Suppressor macrophage treated with lipopolysaccharide for 1 hour (primary cell): ENCODE data around the gene MKNK1.

ENCODE experiments used
- DNase-seq, 3 donors: peaks; one replicate each; pipeline ENCODE4 v3.0.0-alpha.2; 2020 to 2022

Gene MKNK1

DNA sequence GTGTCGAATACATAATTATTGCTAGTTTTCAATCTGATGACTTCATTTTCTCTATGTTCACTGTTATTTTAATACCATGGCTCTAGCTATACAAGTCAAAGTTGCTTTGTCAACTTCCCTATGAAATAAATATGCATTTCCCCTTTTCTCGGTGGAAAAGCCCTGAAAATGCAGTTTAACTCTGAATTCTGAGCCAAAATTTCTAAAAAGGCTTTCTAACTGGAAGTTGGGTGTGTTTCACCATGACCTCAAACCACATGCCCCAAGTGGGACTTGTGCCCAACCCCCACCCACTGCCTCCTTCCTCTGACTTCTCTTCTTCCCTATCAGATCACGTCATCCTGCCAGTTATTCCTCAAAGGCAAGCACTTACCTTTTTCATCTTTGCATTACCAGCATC lies 8.9 kb downstream of the MKNK1 start:
- DNase-seq = peak; percentile 94 to 98 (median 95)

DNA sequence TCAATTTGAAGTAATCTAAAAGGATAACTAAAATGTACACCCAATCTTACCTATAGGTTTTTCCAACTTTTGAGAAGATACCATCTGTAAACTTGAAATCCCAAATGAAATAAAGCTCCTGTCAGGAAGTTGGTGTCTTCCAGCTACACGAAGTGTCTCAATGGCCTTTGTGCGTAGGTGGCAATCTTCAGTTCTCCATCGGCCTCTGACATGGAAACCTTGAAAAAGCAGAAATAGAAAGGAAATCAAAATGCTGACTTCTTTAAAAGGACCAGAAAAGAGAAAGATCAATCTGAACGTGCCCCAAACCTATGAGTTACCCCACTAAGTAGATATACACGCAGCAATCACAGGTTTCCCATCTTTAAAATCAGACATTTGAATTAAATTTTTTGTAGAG lies 10.0 kb downstream of the MKNK1 start:
- peak; percentile 88 to 94 (median 93) for DNase-seq

DNA sequence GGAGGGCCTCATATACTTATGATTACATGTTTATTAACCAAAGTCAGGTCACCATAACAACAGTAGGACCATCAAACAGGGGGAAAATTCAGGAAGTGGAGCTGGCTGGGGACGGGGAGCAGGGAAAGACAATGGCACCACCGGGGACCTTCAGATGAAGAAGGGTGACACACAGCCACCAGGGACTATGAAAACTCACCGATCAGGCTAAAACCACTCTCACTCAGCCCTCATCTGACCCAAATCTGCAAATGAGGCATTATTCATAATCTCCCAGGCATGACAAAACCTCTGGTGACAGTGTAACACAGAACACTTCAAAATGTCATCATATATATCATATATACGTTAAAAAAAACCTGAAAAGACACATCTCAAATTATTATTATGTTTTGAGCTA lies 11.2 kb downstream of the MKNK1 start:
- peak; percentile 44 to 64 (median 47) for DNase-seq

DNA sequence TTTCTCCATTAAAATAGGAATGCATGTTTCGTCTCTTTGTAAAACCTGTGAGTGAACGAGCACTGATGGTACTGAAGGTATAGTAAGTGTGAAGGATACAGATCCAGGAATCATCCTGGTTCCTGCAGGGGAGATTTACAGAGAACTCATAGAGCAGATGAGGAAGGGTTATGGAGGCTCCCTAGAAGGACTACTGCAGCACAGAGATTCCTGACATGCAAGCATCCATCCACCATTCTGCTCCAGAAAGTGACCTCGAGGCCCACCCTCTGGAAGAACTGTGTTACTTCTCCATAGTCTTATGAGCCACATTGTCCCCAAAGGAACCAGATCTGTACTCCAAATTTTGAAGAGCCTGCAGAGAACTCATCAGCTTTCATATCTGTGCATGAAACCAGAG lies 14.5 kb downstream of the MKNK1 start:
- DNase-seq = no peak

DNA sequence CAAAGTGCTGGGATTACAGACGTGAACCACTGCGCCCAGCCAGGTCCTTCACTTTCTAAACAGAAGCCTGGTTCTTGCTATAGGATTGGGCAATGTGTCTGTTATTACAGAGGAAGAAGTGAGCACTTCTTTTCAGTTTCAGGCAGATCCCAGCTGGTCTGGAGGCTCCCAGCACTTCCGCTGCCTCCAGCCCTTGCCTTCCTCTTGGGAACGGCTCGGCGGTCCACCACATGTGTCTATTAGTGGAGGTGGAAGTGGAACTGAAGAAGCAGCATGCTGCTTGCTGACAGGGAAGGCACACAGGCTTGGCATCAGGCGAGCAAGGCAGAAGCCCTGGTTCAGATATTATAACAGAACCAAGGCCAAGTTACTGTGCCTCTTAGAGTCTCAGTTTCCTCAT lies 17.0 kb downstream of the MKNK1 start:
- peak; percentile 84 to 90 (median 90) for DNase-seq

DNA sequence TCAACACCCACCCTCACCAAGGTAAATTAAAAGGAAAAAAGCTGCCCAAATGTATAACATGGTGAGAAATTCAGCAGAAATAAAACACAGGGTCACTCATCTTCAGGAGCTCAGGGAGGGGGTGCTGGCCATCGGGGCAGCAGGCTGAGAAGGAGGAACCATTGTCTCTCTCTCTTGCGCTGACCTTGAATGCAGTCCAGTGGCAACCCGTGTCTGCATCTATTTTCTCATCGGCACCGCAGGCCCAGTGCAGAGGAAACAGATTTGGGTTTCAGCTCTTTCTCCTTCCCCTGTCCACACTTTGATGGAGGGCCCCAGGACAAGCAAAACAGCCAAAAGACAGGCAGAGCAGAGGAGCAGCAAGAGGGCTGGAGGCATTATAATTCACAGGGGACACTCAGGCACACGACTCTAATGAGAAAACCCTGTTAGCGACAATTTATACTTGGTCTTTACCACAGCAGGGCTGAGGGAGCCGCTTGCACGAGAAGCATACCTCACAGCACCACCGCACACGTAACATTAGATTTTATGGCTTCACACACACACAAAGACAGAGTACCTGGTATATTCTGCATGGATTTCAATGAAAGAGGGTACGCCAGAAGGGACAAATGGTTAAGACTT lies 18.6 kb downstream of the MKNK1 start:
- DNase-seq = no peak

DNA sequence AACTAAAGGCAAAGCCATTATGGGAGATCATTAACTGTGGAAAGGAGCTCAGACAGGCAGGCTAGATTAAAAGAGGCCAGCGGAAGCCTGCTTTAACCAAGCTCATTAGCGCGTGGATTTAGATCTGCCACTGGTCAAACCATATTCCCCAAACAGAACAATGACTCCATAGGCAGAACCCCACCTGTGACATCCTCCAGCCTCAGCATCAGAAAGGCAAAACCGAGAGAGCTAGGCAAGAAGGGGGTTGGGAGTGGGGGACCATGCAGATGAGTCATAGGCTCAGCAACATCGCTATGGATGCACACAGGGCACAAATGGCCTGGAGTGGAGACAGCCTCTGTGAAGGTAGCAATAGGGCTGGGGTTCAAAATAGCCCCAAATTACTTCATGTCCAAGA lies 20.6 kb downstream of the MKNK1 start:
- DNase-seq = no peak

DNA sequence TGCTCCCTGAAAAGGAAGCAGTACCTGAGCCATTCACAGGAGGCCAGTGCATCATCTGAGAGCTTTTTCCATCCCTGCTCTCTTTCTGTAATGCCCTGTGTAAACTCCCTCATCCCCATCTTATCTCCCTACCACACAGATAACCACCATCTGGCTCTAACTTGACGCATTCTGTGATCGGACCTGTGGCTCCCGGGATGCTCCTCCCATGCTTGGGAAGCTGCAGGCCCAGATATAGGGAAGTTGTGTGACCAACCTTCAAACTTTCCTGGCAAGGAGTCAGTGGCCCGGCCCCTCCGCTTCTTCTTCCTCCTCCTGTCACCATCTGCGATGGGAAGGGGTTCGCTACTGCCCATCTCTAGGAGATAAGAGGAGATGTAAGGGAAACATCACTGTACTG lies 21.1 kb downstream of the MKNK1 start:
- peak in 2 of 3 donors; percentile 42 to 52 for DNase-seq

DNA sequence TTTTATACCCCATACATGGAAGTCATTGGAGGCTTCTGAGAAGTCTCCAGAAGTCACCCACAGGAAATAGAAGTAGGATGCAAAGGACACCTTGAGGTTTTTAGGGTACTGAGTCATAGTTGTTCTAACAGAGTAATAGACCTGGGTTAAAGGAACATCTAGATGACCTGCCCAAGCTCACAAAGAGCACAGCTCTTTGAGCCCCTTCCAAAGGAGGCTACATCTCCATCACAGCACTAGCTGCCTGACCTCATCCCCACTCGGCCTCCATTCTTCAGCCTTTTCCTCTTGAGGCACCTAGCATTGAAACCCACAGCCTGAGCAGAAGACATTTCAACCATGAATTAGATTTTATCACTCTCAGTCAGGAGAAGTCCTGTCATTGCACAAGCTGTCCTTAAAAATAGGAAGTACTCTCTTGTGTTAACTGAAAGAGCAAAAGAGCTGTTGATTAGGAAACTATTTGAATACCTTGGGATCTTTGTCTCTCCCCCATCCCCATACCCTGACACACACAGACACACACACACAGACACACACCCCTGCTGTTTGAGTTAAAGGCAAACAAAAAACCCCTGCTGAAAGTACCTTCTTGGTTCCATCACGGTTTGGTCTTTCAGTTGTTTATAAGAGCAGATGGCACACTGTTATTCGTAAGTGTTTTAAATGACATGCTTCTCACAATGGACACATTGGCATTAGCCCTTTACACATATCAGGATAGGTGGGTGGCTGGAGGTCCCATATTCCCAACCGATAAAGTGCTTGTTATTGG lies 22.2 kb downstream of the MKNK1 start:
- DNase-seq = peak; percentile 51 to 81 (median 78)

DNA sequence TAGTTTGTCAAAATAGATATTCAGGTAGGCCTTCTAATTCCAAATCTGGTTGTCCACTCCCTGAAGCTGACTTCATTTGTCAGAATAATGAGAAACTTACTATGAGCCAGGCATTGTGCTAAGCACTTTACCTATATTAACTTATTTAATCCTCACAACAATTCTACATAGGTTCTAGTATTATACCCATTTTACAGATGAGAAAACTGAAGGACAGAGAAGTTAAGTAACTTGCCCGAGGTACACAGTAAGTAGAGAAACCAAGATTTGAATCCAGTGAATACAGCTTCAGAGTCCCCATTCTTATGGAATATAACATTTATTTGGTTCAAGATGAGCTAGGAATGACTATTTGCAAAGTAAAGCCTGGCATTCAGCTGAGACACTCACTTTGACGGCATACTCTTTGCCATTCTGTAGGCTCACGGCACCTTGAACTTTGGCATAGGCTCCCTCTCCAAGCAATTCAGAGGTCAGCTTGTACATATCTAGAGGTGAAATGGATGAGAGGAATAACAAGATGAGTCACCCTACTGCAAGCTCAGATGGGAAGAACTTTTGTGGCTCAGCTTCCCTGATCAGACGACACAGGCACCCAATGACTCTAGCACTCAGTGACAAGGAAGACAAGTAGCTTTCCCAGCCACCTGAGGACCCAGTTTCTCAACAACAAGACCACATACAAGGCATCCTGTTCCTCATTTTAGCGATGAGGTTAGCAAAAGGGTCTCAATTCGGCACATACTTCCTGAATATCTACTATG lies 23.7 kb downstream of the MKNK1 start:
- peak; percentile 38 to 57 (median 45) for DNase-seq

DNA sequence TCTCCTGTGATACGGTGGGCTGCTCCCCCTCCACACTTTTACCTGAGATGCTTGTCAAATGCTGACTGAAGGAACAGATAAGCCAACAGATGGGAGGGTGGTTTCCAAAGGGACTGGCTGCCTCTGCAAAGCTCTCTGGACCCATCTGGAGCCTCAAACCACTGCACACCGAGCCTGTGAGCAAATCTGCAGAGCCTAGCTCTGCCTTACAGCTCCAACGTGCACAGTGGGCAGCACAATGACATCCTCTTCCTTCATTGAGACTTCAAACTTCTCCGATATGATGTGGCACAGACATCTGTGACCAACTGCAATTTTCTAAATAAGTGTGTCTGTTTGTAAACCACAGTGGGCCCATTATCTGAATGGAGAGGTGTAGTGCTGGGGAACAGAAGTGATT lies 26.4 kb downstream of the MKNK1 start:
- DNase-seq = no peak

DNA sequence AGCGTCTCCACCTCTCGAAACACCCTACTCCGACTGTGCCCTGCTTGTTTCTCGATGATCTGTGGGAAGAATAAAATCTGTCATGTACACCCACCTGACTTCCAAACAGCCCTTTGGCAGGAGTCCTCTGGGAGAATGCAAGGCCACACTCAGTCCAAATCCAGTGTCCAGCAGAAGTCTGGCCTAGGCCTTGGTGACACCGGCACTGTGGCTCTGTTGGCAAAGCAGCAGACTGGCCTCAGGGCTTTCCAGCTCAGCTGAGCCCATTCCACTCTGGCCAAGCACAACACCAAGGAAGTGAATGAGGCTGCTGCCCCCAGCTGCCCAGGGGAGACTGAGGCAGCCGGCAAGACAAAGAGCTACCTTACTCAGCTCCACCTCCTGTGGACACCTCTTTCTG lies 27.5 kb downstream of the MKNK1 start:
- no peak for DNase-seq

DNA sequence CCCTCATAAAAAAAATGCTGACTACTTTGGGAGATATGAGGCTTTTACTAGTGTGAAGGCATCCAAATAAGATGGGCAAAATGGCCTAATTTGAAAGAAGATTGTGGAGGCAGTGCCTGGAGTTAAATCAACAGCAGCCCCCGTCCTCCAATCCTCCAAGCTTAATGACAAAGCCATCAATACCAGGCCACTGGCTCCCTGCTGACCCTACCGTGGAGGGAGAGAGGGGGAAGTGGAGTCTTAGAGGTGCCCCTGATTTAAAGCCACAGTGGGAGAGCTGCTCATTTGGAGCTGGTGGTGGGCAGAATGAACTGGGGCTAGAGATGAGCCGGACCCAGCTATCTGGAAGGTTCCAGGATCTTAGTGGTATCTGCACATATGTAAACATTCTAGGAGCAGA lies 28.3 kb downstream of the MKNK1 start:
- no peak for DNase-seq

DNA sequence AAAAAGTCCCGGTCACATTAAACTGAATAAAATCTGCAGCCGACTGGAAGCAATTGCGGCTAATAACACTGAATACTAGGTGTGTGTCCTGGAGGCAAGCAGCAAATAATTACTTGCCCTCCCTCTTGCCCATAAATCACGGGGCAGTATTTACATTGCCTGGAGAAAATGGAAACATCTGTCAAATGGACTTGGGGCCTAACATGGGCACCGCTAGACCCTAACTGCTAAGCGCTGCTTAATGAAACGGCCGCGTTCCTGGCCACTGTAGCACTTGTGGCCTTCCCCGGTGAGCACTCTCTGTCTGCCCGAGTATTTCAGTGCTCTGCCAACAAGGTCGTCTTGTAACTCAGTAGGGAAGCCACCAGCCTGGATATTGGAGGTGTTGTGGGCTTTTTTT lies 28.8 kb downstream of the MKNK1 start:
- no peak for DNase-seq

DNA sequence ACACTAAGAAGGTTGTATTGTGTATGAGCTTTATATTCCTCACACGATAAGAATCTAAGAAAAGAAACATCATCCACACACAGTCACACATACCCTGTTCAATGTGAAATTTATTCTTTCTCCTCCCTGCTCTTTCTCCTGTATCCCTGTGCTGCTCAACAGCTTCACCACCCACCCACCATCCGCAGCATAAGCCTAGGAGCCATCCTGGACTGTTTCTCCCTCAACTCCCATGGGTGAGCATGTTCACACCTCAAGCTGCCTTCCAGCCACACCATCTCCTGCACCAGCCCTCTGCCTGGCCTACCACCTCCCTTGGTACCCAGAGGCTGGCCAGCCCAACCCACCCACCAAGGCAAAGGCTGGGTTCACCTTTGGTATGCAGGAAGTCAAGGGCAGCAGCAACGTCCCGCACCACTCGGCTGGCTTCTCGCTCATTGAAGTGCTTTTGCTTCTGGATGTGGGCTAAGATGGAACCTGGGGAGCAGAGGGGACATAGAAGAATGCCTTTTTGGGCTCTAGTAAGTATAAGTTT lies 32.3 kb downstream of the MKNK1 start:
- DNase-seq = no peak

DNA sequence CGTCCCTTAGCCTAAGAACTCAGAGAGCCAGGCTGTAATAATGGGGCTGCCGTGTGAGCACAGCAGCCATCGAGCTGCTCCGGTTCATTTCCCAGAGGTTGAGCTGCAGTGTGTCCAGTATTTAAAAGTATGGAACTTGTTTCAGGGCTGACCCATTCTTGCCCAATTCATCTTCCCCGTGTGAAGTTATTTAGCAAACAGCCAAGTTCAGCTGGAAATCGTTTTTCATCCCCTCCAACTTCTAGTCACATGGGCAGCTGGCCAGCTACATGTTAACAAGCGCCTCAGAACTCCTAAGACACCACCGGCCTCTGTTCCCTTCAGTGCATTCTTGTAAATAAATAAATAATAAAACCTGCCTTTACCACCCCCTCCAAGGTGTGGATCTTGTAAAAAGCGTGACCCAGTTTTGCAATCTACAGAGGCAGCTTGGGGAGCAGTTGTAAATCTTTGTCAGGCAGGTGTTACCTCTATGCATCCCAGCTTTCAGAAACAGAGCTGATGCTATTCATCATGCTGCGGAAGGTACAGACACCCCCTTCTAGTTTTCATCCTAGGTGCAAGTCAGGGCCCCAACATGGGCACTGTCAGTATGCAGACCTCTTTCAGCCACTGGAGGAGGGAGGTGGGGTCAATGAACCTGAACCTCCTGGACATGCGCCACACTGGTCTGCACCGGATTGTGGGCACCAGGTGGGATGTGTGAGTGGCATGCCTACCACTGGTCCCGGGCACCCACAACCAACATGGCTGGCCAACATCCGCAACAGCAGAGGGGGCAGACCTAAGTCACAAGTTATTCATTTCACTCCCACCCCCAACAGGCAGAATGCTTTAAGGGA lies 34.0 kb downstream of the MKNK1 start:
- DNase-seq = no peak

DNA sequence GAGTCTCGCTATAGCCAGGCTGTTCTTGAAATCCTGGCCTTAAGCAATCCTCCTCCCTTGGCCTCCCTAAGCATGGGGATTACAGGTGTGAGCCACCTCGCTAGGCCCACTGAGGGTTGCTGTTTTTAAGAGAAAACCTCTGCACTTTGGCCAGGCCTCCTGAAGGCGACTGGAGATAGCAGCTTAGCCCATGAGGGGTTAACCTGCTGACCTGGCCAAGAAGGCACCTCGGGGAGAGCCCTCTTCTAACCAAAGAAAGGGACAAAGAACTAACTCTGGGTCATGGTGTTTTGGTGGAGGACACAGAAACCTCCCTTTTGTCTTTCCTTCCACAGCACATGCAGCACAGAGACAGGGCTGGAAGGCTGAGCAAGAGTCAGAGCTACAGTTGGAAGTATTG lies 35.0 kb downstream of the MKNK1 start:
- DNase-seq = no peak

DNA sequence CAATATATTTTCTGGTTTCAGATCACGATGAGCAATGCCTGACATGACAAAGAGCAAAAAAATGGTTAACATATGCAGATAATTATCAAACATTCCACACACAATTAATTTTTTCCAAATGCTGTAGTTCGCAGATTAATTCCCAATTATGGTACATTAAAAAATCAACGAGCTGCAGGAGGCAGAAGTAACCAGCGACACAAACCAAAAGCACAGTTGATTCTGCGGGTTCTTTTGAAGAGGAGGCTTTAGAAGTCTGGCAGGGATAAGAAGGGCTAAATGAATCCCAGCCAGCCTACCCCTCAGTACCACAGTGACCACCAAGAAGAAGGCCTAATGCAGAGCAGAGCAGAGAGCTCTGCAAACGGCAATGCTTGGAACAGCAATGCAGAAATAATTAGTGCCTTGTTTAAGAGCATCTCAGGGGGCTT lies 35.6 kb downstream of the MKNK1 start:
- DNase-seq = no peak

DNA sequence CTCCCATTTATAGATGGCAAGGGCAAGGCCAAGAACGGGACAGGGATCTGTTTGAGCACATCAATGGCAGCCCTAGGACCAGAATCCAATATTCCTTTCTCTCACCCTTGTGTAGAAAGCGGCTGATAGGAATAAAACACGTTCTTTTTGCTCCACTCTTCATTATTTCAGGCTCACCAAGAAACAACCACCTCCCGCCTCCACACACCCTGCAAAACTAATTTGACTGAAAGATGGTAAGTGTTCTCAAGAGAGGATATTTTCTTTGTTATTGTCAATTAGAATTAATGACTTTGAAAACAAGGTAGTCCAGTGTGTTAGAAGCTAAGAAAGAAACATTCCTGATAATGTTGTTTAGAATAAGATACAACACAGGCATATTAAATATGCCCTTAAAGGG lies 40.7 kb downstream of the MKNK1 start:
- no peak for DNase-seq

DNA sequence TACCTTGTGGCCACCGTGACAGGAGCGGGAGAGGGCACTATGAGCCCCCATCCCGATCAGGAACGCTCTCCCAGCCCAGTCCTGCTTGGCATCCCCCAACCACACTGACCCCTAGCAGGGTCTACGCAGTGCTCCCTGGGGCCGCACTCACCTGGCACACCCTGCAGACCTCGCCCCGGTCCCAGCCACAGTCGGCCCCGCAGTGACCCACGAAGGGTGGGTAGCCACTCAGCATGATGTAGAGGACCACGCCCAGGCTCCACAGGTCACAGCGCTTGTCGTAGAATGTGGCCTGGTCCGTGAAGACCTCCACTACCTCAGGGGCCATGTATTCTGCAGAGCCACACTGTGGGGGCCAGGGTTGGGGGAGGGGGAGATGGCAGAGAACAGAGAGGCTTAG lies 41.6 kb downstream of the MKNK1 start:
- DNase-seq = no peak

DNA sequence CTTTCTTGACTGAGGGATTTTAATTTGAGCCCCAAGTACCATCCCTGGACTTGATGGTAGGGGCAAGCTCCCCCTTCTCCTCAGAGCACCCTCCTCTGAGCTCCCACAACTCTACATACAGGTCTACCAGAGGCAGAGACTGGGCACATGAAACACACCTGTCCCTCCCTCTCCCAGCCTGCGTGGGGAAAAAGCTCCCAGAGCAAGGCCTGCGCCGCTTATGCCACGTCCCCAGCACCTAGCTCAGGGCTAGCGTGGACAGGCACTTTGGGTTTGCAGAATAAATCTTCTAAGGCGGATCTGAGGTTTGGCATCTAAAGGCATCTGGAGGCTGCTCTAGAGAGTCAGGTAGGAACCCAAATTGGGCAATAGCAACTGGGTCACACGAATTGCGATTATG lies 45.1 kb downstream of the MKNK1 start:
- DNase-seq = no peak

DNA sequence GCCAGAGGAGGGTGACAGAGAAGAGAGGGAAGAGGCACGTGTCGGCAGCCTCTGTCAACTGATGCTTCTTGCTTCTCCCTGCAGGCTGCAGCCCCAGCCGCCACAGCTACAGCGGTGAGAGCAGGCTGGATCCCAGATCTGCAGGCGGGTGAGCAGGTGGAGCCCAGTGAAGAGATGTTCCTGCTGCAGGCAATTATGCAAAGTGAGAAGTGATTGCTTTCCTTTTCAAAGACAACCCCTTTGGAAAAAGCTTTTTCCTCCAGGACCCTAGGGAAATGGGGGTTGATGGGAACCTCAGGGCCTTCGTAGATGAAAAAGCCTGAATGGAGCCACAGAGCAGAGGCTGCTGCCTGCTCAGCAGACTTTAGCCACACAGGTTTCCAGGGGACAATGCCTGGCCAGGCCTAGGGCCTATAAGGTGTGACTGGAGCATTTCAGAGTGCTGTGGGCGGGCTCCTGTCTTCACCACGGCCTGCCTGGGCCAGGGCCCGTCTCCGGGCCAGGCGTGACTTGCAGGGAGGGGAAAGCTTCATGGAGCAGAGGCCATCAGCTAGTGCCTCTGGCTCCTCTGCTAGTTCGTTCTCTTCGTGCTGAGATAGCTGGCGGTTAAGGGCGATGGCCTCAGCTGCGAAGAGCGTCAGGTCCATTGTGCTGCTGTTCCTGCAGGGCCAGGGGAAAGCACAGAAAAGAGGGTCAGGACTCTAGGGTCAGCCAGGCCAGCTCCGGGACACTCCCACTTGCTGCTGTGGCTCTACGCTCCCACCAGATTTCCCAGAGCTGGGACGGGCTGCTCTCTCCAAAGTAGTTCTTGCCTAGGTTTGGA lies 45.7 kb downstream of the MKNK1 start:
- DNase-seq = no peak
